ENCODE measurements around the gene PHPT1.
"Not testable (repeated sequence)": the region's sequence is repeated elsewhere in the genome, so short reads cannot be mapped to it uniquely, and the experiment has no call there.

PHPT1 gene

GRCh38 chr9:136803009-136803550 is 46.1 kb upstream of the PHPT1 start:
- H2AK5ac ChIP-seq (ENCODE audit: low read depth, low read length); H3K14ac ChIP-seq (ENCODE audit: low read length); H3K4me3 ChIP-seq (ENCODE audit: low read length in 2 of 2); H3K9me3 ChIP-seq (replicated peaks in 1 of 2; ENCODE audit: control insufficient read depth in 2 of 2, insufficient read depth in 1 of 2, low read depth in 1 of 2, low read length in 2 of 2); H2BK12ac ChIP-seq (ENCODE audit: low read length); H3K79me1 ChIP-seq (ENCODE audit: low read depth, low read length); H3K23ac ChIP-seq (ENCODE audit: low read depth, low read length, poor library complexity); H3K4me2 ChIP-seq (ENCODE audit: insufficient read depth, low read length, poor library complexity, severe bottlenecking); H2BK15ac ChIP-seq (ENCODE audit: low read length); H3K9ac ChIP-seq (ENCODE audit: low read depth, low read length, poor library complexity); H2AFZ ChIP-seq (ENCODE audit: low read length); H4K8ac ChIP-seq (ENCODE audit: low read depth, low read length); H4K91ac ChIP-seq (ENCODE audit: low read depth, low read length, poor library complexity); H2BK120ac ChIP-seq (ENCODE audit: low read depth, low read length); H3K27ac ChIP-seq (replicated peaks; ENCODE audit: low read length); H3K18ac ChIP-seq (ENCODE audit: low read length); H3K4ac ChIP-seq (ENCODE audit: low read length); DNase-seq (ENCODE audit: low spot score): not testable (repeated sequence)
- H3K36me3 ChIP-seq (replicated peaks in 1 of 2; ENCODE audit: control insufficient read depth in 2 of 2, insufficient read depth in 2 of 2, low read length in 2 of 2) = peaks cover 4 to 24% of the 10 kb centered on the region in 2 donors
- peaks cover 15 to 22% of the 10 kb centered on the region in 2 donors for H3K4me1 ChIP-seq (ENCODE audit: control insufficient read depth in 2 of 2, insufficient read depth in 1 of 2, low read depth in 1 of 2, low read length in 2 of 2)
- H3K27me3 ChIP-seq (ENCODE audit: control insufficient read depth in 3 of 3, insufficient read depth in 3 of 3, low read depth in 1 of 3, low read length in 3 of 3) = peaks cover 0 to 14% (median 5%) of the 10 kb centered on the region in 3 experiments
- no CpG with 5 or more reads among the region's 9 CpGs for WGBS, 2 donors (ENCODE audit: extremely low coverage in 2 of 2, insufficient read length in 2 of 2, insufficient replicate concordance in 1 of 2)
- H2BK5ac ChIP-seq (ENCODE audit: low read length) = peak overlapping the region; percentile 39

DNA sequence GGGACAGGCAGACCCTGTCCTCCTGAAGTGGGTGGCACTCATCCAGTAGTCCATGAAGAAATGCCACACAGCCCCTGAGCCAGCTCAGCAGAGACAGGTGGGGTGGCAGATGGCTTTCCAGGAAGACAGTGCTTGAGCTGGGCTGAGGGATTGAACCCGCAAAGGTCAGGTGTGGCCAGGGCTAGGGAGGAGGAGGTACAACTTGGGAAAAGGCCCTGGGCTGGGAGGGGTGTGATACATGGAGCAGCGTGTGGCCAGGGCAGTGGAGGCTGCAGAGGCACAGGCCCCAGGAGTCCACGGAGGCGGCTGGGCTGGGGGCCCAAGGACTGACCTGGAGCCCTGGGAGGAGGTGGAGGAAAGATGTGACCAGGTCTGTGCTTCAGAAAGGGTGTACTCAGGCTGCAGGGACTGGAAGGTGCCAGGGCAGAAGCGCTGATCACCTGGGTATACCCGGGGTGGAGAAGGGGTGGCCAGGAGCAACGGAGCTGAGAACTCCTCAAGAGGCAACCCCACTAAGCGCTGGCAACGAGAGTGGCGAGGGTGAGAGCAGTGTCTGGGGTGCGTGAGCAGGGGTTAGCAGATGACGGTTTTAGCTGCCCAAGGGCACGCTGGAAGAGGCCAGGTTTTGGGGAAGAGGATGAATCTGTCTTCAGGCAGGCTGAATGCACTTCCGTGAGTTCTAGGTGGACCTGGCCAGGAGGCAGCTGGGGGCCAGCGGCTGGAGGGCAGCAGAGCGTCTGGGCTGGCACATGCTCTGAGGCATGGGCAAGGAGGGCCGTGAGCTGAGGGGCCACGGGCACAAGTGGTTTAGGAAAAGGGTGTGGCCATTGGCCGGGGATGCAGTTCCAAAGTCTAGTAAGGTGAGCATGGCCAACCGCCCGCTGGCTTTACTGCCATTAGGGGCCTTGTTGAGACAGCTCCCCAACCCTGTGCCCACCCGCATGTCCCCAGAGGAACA is 45.4 kb upstream of the PHPT1 start:
- Histone ChIP-seq H3K27me3 (ENCODE audit: control insufficient read depth in 3 of 3, insufficient read depth in 3 of 3, low read depth in 1 of 3, low read length in 3 of 3) (peaks cover 0 to 12% (median 5%) of the 10 kb centered on the region in 3 experiments), H4K91ac (ENCODE audit: low read depth, low read length, poor library complexity) (no peak overlapping the region), H3K27ac (replicated peaks; ENCODE audit: low read length) (no peak overlapping the region), H3K4ac (ENCODE audit: low read length) (no peak overlapping the region), H2BK120ac (ENCODE audit: low read depth, low read length) (no peak overlapping the region), H2BK5ac (ENCODE audit: low read length) (peak overlapping the region; percentile 39), H3K9ac (ENCODE audit: low read depth, low read length, poor library complexity) (no peak overlapping the region), H3K4me2 (ENCODE audit: insufficient read depth, low read length, poor library complexity, severe bottlenecking) (no peak overlapping the region), H3K4me3 (ENCODE audit: low read length in 2 of 2) (no peak overlapping the region), H3K36me3 (replicated peaks in 1 of 2; ENCODE audit: control insufficient read depth in 2 of 2, insufficient read depth in 2 of 2, low read length in 2 of 2) (peaks cover 4 to 24% of the 10 kb centered on the region in 2 donors), H3K79me1 (ENCODE audit: low read depth, low read length) (peaks cover 10% of the 10 kb centered on the region), H3K4me1 (ENCODE audit: control insufficient read depth in 2 of 2, insufficient read depth in 1 of 2, low read depth in 1 of 2, low read length in 2 of 2) (peaks cover 15 to 22% of the 10 kb centered on the region in 2 donors), H4K8ac (ENCODE audit: low read depth, low read length) (no peak overlapping the region), H3K23ac (ENCODE audit: low read depth, low read length, poor library complexity) (peak overlapping the region; percentile 65), H2BK12ac (ENCODE audit: low read length) (no peak overlapping the region), H2BK15ac (ENCODE audit: low read length) (no peak overlapping the region), H2AK5ac (ENCODE audit: low read depth, low read length) (no peak overlapping the region), H3K18ac (ENCODE audit: low read length) (no peak overlapping the region), H2AFZ (ENCODE audit: low read length) (no peak overlapping the region), H3K9me3 (replicated peaks in 1 of 2; ENCODE audit: control insufficient read depth in 2 of 2, insufficient read depth in 1 of 2, low read depth in 1 of 2, low read length in 2 of 2) (peaks cover 0 to 2% of the 10 kb centered on the region in 2 donors), H3K14ac (ENCODE audit: low read length) (no peak overlapping the region)
- DNase-seq (ENCODE audit: low spot score) = no peak
- WGBS, 2 donors (ENCODE audit: extremely low coverage in 2 of 2, insufficient read length in 2 of 2, insufficient replicate concordance in 1 of 2) = no CpG with 5 or more reads among the region's 22 CpGs

GRCh38 chr9:136804509-136805206 is 44.6 kb upstream of the PHPT1 start:
- Histone ChIP-seq H3K9ac (ENCODE audit: low read depth, low read length, poor library complexity) (no peak overlapping the region), H3K4ac (ENCODE audit: low read length) (no peak overlapping the region), H3K14ac (ENCODE audit: low read length) (no peak overlapping the region), H2AK5ac (ENCODE audit: low read depth, low read length) (no peak overlapping the region), H3K4me1 (ENCODE audit: control insufficient read depth in 2 of 2, insufficient read depth in 1 of 2, low read depth in 1 of 2, low read length in 2 of 2) (peaks cover 14 to 20% of the 10 kb centered on the region in 2 donors), H3K27ac (replicated peaks; ENCODE audit: low read length) (no peak overlapping the region), H3K36me3 (replicated peaks in 1 of 2; ENCODE audit: control insufficient read depth in 2 of 2, insufficient read depth in 2 of 2, low read length in 2 of 2) (peaks cover 4 to 29% of the 10 kb centered on the region in 2 donors), H3K4me3 (ENCODE audit: low read length in 2 of 2) (no peak overlapping the region), H3K9me3 (replicated peaks in 1 of 2; ENCODE audit: control insufficient read depth in 2 of 2, insufficient read depth in 1 of 2, low read depth in 1 of 2, low read length in 2 of 2) (peaks cover 0 to 2% of the 10 kb centered on the region in 2 donors), H3K27me3 (ENCODE audit: control insufficient read depth in 3 of 3, insufficient read depth in 3 of 3, low read depth in 1 of 3, low read length in 3 of 3) (peaks cover 0 to 4% (median 0%) of the 10 kb centered on the region in 3 experiments), H2BK120ac (ENCODE audit: low read depth, low read length) (no peak overlapping the region), H4K8ac (ENCODE audit: low read depth, low read length) (no peak overlapping the region), H2BK12ac (ENCODE audit: low read length) (no peak overlapping the region), H3K79me1 (ENCODE audit: low read depth, low read length) (peaks cover 10% of the 10 kb centered on the region), H4K91ac (ENCODE audit: low read depth, low read length, poor library complexity) (no peak overlapping the region), H2AFZ (ENCODE audit: low read length) (no peak overlapping the region), H3K23ac (ENCODE audit: low read depth, low read length, poor library complexity) (peak overlapping the region; percentile 65), H3K18ac (ENCODE audit: low read length) (no peak overlapping the region), H3K4me2 (ENCODE audit: insufficient read depth, low read length, poor library complexity, severe bottlenecking) (no peak overlapping the region), H2BK15ac (ENCODE audit: low read length) (no peak overlapping the region), H2BK5ac (ENCODE audit: low read length) (no peak overlapping the region)
- WGBS, 2 donors (ENCODE audit: extremely low coverage in 2 of 2, insufficient read length in 2 of 2, insufficient replicate concordance in 1 of 2) = no CpG with 5 or more reads among the region's 20 CpGs
- no peak for DNase-seq (ENCODE audit: low spot score)

Measured in neuronal stem cell (in vitro differentiated cells).